ENCODE data around the gene PKP2. TPM values are rescaled to one million over a fixed set of nuclear protein-coding genes. Genes with fewer than 3 reads are reported as not detected.

The PKP2 gene
- total and polyA plus RNA-seq, 11 donors = 111 to 576 (median 368) TPM

- no peak overlapping the region for H3K4me3 ChIP-seq
- peak overlapping the region in 6 of 12 donors; percentile 10 to 73 (median 63) for H3K27ac ChIP-seq
- intact Hi-C loops (cut with DNase I) = no loop called here
- no peak for TF ChIP-seq POLR2A (IDR thresholded peaks at IDR 0.05)
- TF ChIP-seq CTCF (IDR thresholded peaks at IDR 0.05) = no peak
- no peaks in the 10 kb centered on the region for H3K27me3 ChIP-seq
- no peak for DNase-seq
- no peaks in the 10 kb centered on the region for H3K9me3 ChIP-seq
- H3K36me3 ChIP-seq = peaks cover 0 to 47% (median 11%) of the 10 kb centered on the region in 9 donors
- peaks cover 0 to 34% (median 4%) of the 10 kb centered on the region in 12 donors for H3K4me1 ChIP-seq
- WGBS, 4 donors = 67 to 75% (median 73%) methylated on average over 6 of the region's 6 CpGs
- peak in 2 of 4 donors; percentile 26 to 40 for ATAC-seq
These were observed 49.3 kb downstream of the PKP2 start for GRCh38 chr12:32847287-32847686.

- Histone ChIP-seq H3K36me3 (peaks cover 0 to 47% (median 12%) of the 10 kb centered on the region in 9 donors), H3K9me3 (no peaks in the 10 kb centered on the region), H3K27ac (peak overlapping the region in 9 of 12 donors; percentile 24 to 73 (median 62)), H3K4me1 (peaks cover 0 to 40% (median 6%) of the 10 kb centered on the region in 12 donors), H3K4me3 (no peak overlapping the region), H3K27me3 (no peaks in the 10 kb centered on the region)
- ATAC-seq = peak; percentile 36 to 73 (median 60)
- no peak for DNase-seq
- WGBS, 4 donors = 41 to 57% (median 46%) methylated on average over 6 of the region's 6 CpGs
- TF ChIP-seq CTCF (IDR thresholded peaks at IDR 0.05) = no peak
- no peak for TF ChIP-seq POLR2A (IDR thresholded peaks at IDR 0.05)
- intact Hi-C loops (cut with DNase I) = no loop called here
These were observed 50.5 kb downstream of the PKP2 start for GRCh38 chr12:32846053-32846452.

GRCh38 chr12:32843528-32844095 is 53.0 kb downstream of the PKP2 start:
- H3K36me3 ChIP-seq = peaks cover 0 to 51% (median 8%) of the 10 kb centered on the region in 9 donors
- intact Hi-C loops (cut with DNase I) = no loop called here
- H3K4me3 ChIP-seq = no peak overlapping the region
- peaks cover 0 to 47% (median 11%) of the 10 kb centered on the region in 12 donors for H3K4me1 ChIP-seq
- DNase-seq (no peak), ATAC-seq (no peak)
- H3K27me3 ChIP-seq = no peaks in the 10 kb centered on the region
- H3K27ac ChIP-seq = peak overlapping the region in 8 of 12 donors; percentile 8 to 73 (median 35)
- H3K9me3 ChIP-seq = no peaks in the 10 kb centered on the region
- TF ChIP-seq POLR2A (IDR thresholded peaks at IDR 0.05) (no peak), CTCF (IDR thresholded peaks at IDR 0.05) (no peak)

- Histone ChIP-seq H3K4me3 (no peak overlapping the region), H3K36me3 (peaks cover 0 to 54% (median 11%) of the 10 kb centered on the region in 9 donors), H3K9me3 (no peaks in the 10 kb centered on the region), H3K27ac (peak overlapping the region in 5 of 12 donors; percentile 12 to 53 (median 37)), H3K27me3 (no peaks in the 10 kb centered on the region), H3K4me1 (peaks cover 0 to 44% (median 10%) of the 10 kb centered on the region in 12 donors)
- DNase-seq (no peak), ATAC-seq (no peak)
- TF ChIP-seq POLR2A (IDR thresholded peaks at IDR 0.05) = no peak
- TF ChIP-seq CTCF (IDR thresholded peaks at IDR 0.05) = no peak
- intact Hi-C loops (cut with DNase I) = no loop called here
- 55 to 70% (median 67%) methylated on average over 4 of the region's 4 CpGs for WGBS, 4 donors
These were observed 55.5 kb downstream of the PKP2 start for GRCh38 chr12:32841061-32841460.
